K562 (cell line): ENCODE results near the gene TENT4B. TPM values are rescaled to one million over a fixed set of nuclear protein-coding genes. Genes with fewer than 3 reads are reported as not detected.

Experiments used
- CBFA2T2 ChIP-seq: fragments of 450-650 bp; conservative IDR thresholded peaks from 2 replicates; pipeline ENCODE4 v1.6.1; 2017; ENCODE audit warnings: mild to moderate bottlenecking
- MTA1 ChIP-seq: fragments of 450-650 bp; IDR thresholded peaks from 2 replicates; pipeline ENCODE4 v1.6.1; 2017; ENCODE audit warnings: borderline replicate concordance
- NR4A1 ChIP-seq, 2 experiments: fragments of 250-450 bp in 1 of 2; fragments of 450-650 bp in 1 of 2; sonication (Bioruptor Pico) in 1 of 2; IDR thresholded peaks; 2 replicates each; pipeline versions ENCODE4 v1.4.0 to v1.6.1; 2016 to 2020; ENCODE audit warnings: mild to moderate bottlenecking in 2 of 2, missing compliant biosample characterization in 1 of 2, missing genetic modification characterization in 1 of 2, moderate library complexity in 1 of 2
- NRF1 ChIP-seq, 2 experiments: fragments of 450-650 bp; IDR thresholded peaks in 1 of 2; conservative IDR thresholded peaks in 1 of 2; 2 replicates each; pipeline ENCODE4 v1.6.1; 2014; ENCODE audit warnings: mild to moderate bottlenecking in 2 of 2
- TAF1 ChIP-seq: IDR thresholded peaks from 2 replicates; pipeline ENCODE4 v1.6.1; 2011; ENCODE audit warnings: mild to moderate bottlenecking, low read length, moderate library complexity; ENCODE audit not compliant: insufficient read depth, control insufficient read depth, severe bottlenecking; ENCODE audit errors: extremely low read depth
- WHSC1 ChIP-seq: IDR thresholded peaks from one replicate; pipeline ENCODE4 v1.6.1; 2012; ENCODE audit warnings: low read length, control low read depth, inconsistent platforms
- ZEB2 ChIP-seq: fragments of 450-650 bp; IDR thresholded peaks from 2 replicates; pipeline ENCODE4 v1.6.1; 2016
- ZNF175 ChIP-seq: fragments of 200-800 bp; sonication (Bioruptor generic); IDR thresholded peaks from 2 replicates; pipeline ENCODE4 v1.6.1; 2016; ENCODE audit warnings: low read depth, mild to moderate bottlenecking, missing genetic modification characterization, missing compliant biosample characterization
- polyA plus RNA-seq, 8 experiments: library from polyadenylated mRNA; depleted of rRNA in 4 of 8; stranded (reverse) in 5 of 8; unstranded in 3 of 8; fragments of >200 nt; fragmentation: Nextera tagmentation in 2 of 8; fragmentation: Illumina TruSeq in 1 of 8; extraction: Ambion mirVana in 2 of 8; extraction: Trizol in 1 of 8; gene quantifications; 2 replicates each; pipeline versions ENCODE4 v1.2.1 to v1.2.3, GENCODE V29; 2011 to 2014; ENCODE audit warnings: inconsistent platforms in 1 of 8, missing spikeins in 1 of 8
- total RNA-seq, 7 experiments: library from RNA; depleted of rRNA in 6 of 7; stranded (reverse); fragments of >200 nt in 6 of 7; fragmentation: Illumina TruSeq in 2 of 7; extraction: Trizol in 2 of 7; gene quantifications; 2 replicates each; pipeline versions ENCODE4 v1.2.1 to v1.2.3, GENCODE V29; 2011 to 2021; ENCODE audit warnings: low replicate concordance in 1 of 7
- TF ChIP-seq, protein P1 (sequence below): fragments of 450-650 bp; IDR thresholded peaks from 2 replicates; pipeline ENCODE4 v1.6.1; 2018; ENCODE audit not compliant: partially characterized antibody
- TF ChIP-seq, protein P2 (sequence below), 2 experiments: fragments of 450-650 bp in 1 of 2; IDR thresholded peaks; 2 replicates each; pipeline ENCODE4 v1.6.1; 2011 to 2017; ENCODE audit warnings: low read depth in 2 of 2, antibody characterized with exemption in 1 of 2, borderline replicate concordance in 1 of 2, low read length in 1 of 2, mild to moderate bottlenecking in 1 of 2, mixed read lengths in 1 of 2; ENCODE audit not compliant: control insufficient read depth in 1 of 2
- TF ChIP-seq, protein P3 (sequence below), 2 experiments: fragments of 450-650 bp; IDR thresholded peaks; 2 replicates each; pipeline ENCODE4 v1.6.1; 2016; ENCODE audit warnings: mild to moderate bottlenecking in 2 of 2, borderline replicate concordance in 1 of 2, low read depth in 1 of 2, moderate library complexity in 1 of 2

TENT4B gene
- total and polyA plus RNA-seq, 9 of the 15 experiments (the other 6 are each of a cell fraction or from before 2014, with no cell fraction given): 5.2 to 8.4 (median 7.0) TPM

DNA sequence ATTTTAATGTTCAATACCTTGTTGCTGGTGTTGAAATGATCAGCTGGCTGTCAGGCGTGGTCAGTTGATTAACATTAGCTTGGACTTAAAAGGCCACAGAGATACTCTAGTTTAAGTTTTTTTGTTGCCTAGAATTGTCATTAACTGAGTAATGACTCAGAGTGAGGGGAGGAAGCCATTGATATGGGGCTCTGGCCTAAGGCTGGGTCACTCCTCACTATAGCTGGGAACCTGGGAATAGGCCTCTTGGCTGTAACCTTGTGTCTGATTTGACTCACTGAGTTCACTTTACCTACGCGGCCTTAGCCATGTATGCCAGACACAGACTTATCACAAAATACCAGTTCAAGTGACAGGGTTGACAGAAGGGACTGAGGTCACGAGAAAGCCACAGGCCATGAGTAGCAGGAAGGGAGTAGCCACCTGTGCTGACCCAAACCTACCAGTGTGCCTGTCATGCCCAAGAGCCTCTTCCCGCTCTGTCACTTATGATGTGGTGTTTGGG lies 75.3 kb downstream of the TENT4B start (continued):
- TF ChIP-seq, protein P1, sequence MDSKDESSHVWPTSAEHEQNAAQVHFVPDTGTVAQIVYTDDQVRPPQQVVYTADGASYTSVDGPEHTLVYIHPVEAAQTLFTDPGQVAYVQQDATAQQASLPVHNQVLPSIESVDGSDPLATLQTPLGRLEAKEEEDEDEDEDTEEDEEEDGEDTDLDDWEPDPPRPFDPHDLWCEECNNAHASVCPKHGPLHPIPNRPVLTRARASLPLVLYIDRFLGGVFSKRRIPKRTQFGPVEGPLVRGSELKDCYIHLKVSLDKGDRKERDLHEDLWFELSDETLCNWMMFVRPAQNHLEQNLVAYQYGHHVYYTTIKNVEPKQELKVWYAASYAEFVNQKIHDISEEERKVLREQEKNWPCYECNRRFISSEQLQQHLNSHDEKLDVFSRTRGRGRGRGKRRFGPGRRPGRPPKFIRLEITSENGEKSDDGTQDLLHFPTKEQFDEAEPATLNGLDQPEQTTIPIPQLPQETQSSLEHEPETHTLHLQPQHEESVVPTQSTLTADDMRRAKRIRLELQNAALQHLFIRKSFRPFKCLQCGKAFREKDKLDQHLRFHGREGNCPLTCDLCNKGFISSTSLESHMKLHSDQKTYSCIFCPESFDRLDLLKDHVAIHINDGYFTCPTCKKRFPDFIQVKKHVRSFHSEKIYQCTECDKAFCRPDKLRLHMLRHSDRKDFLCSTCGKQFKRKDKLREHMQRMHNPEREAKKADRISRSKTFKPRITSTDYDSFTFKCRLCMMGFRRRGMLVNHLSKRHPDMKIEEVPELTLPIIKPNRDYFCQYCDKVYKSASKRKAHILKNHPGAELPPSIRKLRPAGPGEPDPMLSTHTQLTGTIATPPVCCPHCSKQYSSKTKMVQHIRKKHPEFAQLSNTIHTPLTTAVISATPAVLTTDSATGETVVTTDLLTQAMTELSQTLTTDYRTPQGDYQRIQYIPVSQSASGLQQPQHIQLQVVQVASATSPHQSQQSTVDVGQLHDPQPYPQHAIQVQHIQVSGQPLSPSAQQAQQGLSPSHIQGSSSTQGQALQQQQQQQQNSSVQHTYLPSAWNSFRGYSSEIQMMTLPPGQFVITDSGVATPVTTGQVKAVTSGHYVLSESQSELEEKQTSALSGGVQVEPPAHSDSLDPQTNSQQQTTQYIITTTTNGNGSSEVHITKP: no peak
- TF ChIP-seq, protein P2, sequence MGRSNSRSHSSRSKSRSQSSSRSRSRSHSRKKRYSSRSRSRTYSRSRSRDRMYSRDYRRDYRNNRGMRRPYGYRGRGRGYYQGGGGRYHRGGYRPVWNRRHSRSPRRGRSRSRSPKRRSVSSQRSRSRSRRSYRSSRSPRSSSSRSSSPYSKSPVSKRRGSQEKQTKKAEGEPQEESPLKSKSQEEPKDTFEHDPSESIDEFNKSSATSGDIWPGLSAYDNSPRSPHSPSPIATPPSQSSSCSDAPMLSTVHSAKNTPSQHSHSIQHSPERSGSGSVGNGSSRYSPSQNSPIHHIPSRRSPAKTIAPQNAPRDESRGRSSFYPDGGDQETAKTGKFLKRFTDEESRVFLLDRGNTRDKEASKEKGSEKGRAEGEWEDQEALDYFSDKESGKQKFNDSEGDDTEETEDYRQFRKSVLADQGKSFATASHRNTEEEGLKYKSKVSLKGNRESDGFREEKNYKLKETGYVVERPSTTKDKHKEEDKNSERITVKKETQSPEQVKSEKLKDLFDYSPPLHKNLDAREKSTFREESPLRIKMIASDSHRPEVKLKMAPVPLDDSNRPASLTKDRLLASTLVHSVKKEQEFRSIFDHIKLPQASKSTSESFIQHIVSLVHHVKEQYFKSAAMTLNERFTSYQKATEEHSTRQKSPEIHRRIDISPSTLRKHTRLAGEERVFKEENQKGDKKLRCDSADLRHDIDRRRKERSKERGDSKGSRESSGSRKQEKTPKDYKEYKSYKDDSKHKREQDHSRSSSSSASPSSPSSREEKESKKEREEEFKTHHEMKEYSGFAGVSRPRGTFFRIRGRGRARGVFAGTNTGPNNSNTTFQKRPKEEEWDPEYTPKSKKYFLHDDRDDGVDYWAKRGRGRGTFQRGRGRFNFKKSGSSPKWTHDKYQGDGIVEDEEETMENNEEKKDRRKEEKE (IDR thresholded peaks at IDR 0.05; ENCODE audit: borderline replicate concordance in 1 of 2, control insufficient read depth in 1 of 2, low read depth in 2 of 2, low read length in 1 of 2): no peak
- peak; percentile 39; the same call in 1 of the 2 replicates for TF ChIP-seq CBFA2T2
- TF ChIP-seq, protein P3, sequence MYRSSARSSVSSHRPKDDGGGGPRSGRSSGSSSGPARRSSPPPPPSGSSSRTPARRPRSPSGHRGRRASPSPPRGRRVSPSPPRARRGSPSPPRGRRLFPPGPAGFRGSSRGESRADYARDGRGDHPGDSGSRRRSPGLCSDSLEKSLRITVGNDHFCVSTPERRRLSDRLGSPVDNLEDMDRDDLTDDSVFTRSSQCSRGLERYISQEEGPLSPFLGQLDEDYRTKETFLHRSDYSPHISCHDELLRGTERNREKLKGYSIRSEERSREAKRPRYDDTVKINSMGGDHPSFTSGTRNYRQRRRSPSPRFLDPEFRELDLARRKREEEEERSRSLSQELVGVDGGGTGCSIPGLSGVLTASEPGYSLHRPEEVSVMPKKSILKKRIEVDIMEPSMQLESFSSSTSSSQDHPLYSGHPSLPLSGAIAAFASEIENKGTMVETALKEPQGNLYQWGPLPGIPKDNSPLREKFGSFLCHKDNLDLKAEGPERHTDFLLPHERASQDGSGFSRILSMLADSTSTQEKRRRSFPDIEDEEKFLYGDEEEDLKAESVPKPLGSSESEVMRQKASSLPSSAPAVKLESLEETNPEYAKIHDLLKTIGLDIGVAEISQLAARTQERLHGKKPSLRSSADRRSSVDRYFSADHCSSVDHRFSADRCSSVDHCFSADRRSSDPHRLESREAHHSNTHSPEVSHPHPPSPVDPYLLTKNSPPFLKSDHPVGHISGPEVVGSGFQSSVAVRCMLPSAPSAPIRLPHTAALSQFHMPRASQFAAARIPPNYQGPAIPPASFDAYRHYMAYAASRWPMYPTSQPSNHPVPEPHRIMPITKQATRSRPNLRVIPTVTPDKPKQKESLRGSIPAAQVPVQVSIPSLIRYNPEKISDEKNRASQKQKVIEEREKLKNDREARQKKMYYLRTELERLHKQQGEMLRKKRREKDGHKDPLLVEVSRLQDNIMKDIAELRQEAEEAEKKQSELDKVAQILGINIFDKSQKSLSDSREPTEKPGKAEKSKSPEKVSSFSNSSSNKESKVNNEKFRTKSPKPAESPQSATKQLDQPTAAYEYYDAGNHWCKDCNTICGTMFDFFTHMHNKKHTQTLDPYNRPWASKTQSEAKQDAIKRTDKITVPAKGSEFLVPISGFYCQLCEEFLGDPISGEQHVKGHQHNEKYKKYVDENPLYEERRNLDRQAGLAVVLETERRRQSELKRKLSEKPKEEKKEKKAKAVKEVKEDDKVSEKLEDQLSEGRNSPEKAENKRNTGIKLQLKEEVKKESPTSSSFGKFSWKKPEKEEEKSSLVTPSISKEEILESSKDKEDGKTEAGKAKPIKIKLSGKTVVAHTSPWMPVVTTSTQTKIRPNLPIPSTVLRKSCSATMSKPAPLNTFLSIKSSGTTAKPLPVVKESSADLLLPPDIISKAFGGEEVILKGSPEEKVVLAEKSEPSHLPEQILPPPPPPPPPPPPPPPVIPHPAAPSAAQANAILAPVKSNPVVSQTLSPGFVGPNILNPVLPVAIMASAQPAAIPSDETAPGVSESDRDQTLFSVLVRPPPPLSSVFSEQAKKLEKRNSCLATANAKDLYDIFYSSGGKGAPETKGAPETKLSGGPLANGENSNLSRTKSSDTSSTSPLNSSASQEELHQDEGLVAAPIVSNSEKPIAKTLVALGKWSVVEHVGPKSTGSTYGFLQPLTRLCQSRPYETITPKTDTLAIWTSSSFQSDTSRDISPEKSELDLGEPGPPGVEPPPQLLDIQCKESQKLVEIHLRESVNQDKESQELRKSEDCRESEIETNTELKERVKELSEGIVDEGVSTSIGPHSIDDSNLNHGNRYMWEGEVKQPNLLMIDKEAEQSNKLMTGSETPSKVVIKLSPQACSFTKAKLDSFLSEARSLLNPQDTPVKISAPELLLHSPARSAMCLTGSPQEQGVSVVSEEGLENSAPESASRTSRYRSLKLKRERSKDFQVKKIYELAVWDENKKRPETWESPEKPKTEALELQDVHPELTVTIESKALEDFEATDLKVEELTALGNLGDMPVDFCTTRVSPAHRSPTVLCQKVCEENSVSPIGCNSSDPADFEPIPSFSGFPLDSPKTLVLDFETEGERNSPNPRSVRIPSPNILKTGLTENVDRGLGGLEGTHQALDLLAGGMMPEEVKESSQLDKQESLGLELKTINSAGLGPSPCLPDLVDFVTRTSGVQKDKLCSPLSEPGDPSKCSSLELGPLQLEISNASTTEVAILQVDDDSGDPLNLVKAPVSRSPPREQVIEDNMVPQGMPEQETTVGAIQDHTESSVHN (IDR thresholded peaks at IDR 0.05; ENCODE audit: borderline replicate concordance in 1 of 2, low read depth in 1 of 2): no peak
- TF ChIP-seq MTA1: no peak
- no peak for TF ChIP-seq NR4A1 (CRISPR knock-in tag; IDR thresholded peaks at IDR 0.05)
- TF ChIP-seq NR4A1 (tag; IDR thresholded peaks at IDR 0.05): no peak
- no peak for TF ChIP-seq NRF1 (conservative IDR thresholded peaks at IDR 0.05 in 1 of 2, IDR thresholded peaks at IDR 0.05 in 1 of 2)
- 0 out of 2 replicates have a peak, but pooled peaks have one; percentile 1 for TF ChIP-seq ZNF175 (CRISPR knock-in tag)
- no peak for TF ChIP-seq WHSC1
- no peak for TF ChIP-seq TAF1
- TF ChIP-seq ZEB2: no peak
